Measurements from ENCODE around the gene CCDC60.

DNA sequence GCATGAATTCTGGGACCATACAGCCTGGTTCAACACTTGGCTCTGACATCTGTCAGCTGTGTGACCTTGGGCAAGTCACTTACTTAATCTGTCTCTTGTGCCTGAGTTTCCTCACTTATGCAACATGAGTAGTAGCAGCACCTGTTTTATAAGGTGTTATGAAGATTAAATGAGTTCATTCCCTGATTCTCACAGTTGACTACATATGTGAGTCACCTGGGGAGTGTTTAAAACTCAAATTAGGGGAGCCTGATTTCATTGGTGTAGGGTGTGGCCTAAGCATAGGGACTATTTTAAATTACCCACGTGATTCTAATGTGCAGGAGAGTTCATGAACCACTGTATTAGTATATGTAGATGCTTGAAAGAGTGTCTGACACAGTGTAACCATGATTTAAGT, 222.3 kb downstream of the CCDC60 start:
- no peak for TF ChIP-seq POLR2A (IDR thresholded peaks at IDR 0.05; ENCODE audit: low read length)
- no peak for TF ChIP-seq GATA1 (IDR thresholded peaks at IDR 0.05; ENCODE audit: low read depth, low read length)
